H1 (cell line): Measurements from ENCODE around the gene DCDC1. TPM values are rescaled to one million over a fixed set of nuclear protein-coding genes. Genes with fewer than 3 reads are reported as not detected.

ENCODE experiments used
- CHD7 ChIP-seq: fragments of 300-600 bp; sonication (generic); IDR thresholded peaks from 2 replicates; pipeline ENCODE4 v1.7.1; 2012; ENCODE audit warnings: low read length, moderate library complexity, mild to moderate bottlenecking, inconsistent platforms; ENCODE audit not compliant: insufficient replicate concordance
- NRF1 ChIP-seq: IDR thresholded peaks from 2 replicates; pipeline ENCODE4 v1.6.1; 2011; ENCODE audit warnings: mild to moderate bottlenecking, low read depth, low read length, improper control_type of control experiment
- RAD21 ChIP-seq, 2 experiments: IDR thresholded peaks in 1 of 2; conservative IDR thresholded peaks in 1 of 2; 2 replicates each; pipeline ENCODE4 v1.6.1; 2011; ENCODE audit warnings: low read depth in 2 of 2, low read length in 2 of 2, improper control_type of control experiment in 1 of 2, inconsistent platforms in 1 of 2, mild to moderate bottlenecking in 1 of 2, moderate library complexity in 1 of 2
- SAP30 ChIP-seq: fragments of 300-600 bp; sonication (generic); IDR thresholded peaks from 2 replicates; pipeline ENCODE4 v1.7.1; 2012; ENCODE audit warnings: low read length, moderate library complexity, mild to moderate bottlenecking, inconsistent platforms; ENCODE audit not compliant: insufficient read depth, insufficient replicate concordance
- SP4 ChIP-seq: IDR thresholded peaks from 2 replicates; pipeline ENCODE4 v1.6.1; 2012; ENCODE audit warnings: low read length, inconsistent platforms
- SRF ChIP-seq: IDR thresholded peaks from 2 replicates; pipeline ENCODE4 v1.6.1; 2011; ENCODE audit warnings: mild to moderate bottlenecking, low read depth, low read length, moderate library complexity
- SUZ12 ChIP-seq: fragments of 200-600 bp; sonication (generic); IDR thresholded peaks from 2 replicates; pipeline ENCODE4 v1.6.1; 2012; ENCODE audit warnings: mild to moderate bottlenecking, inconsistent platforms, low read length, moderate library complexity, mixed read lengths
- TBP ChIP-seq: IDR thresholded peaks from 2 replicates; pipeline ENCODE4 v1.6.1; 2011; ENCODE audit warnings: low read depth, low read length, improper control_type of control experiment
- polyA plus RNA-seq, 7 experiments: library from polyadenylated mRNA; depleted of rRNA in 3 of 7; stranded (reverse) in 5 of 7; unstranded in 2 of 7; fragments of >200 nt in 5 of 7; fragments of 200-250 nt in 2 of 7; gene quantifications; 1 replicate in 5 of 7; 2 replicates in 1 of 7; 4 replicates in 1 of 7; pipeline versions ENCODE4 v1.2.1 to v1.2.3, GENCODE V29; 2011 to 2013; ENCODE audit warnings: missing spikeins in 2 of 7, mixed read lengths in 2 of 7
- total RNA-seq: library from RNA; stranded (reverse); fragmentation: NEBNext Ultra II Directional; extraction: Animal tissue kit (Norgen Biotek cat#: 25700); gene quantifications from 2 replicates; pipeline ENCODE4 v1.2.1, GENCODE V29; 2021
- TF ChIP-seq, protein P1 (sequence below): IDR thresholded peaks from 2 replicates; pipeline ENCODE4 v1.6.1; 2011; ENCODE audit warnings: low read depth, mild to moderate bottlenecking, low read length; ENCODE audit not compliant: insufficient read depth

DCDC1 gene
- total and polyA plus RNA-seq, 2 of the 8 experiments (the other 6 are each of a cell fraction or from before 2014, with no cell fraction given) = 0.15 to 0.56 TPM

DNA sequence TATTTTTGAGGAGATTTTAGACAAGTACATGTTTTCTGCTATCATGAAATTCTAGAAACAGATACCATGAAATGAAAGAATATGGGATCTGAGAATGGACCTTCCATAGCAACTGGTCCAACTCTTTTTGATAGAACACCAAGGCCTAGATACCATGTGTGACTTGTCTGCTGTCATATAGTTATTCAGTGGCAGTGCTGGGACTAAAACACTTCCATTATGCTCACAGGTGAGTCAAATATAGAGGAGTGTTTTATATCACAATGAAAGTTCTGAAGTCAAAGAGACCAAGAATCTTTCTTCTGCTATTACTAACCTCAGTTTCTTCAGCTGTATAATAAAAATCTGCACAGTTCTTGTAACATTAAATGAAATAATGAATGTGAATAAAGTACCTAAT lies 276.9 kb downstream of the DCDC1 start (continued):
- TF ChIP-seq CHD7 (no peak), TBP (no peak), NRF1 (no peak), SAP30 (no peak), RAD21 (IDR thresholded peaks at IDR 0.05 in 1 of 2, conservative IDR thresholded peaks at IDR 0.05 in 1 of 2; ENCODE audit: low read depth in 2 of 2, low read length in 2 of 2) (no peak), SUZ12 (no peak), SRF (no peak), SP4 (no peak)
- TF ChIP-seq, protein P1, sequence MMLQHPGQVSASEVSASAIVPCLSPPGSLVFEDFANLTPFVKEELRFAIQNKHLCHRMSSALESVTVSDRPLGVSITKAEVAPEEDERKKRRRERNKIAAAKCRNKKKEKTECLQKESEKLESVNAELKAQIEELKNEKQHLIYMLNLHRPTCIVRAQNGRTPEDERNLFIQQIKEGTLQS = no peak
